Loucy (cell line): Measurements from ENCODE around the gene EFCAB7.

Source experiments
- EZH2phosphoT487 ChIP-seq: fragments of 200-600 bp; IDR thresholded peaks from 2 replicates; pipeline ENCODE4 v1.6.1; 2018; ENCODE audit warnings: antibody characterized with exemption, mild to moderate bottlenecking, moderate library complexity, borderline replicate concordance
- TF ChIP-seq, protein P1 (sequence below): fragments of 200-600 bp; sonication (generic); conservative IDR thresholded peaks from 2 replicates; pipeline ENCODE4 v1.5.1; 2014; ENCODE audit warnings: mild to moderate bottlenecking, antibody characterized with exemption, low read length

DNA sequence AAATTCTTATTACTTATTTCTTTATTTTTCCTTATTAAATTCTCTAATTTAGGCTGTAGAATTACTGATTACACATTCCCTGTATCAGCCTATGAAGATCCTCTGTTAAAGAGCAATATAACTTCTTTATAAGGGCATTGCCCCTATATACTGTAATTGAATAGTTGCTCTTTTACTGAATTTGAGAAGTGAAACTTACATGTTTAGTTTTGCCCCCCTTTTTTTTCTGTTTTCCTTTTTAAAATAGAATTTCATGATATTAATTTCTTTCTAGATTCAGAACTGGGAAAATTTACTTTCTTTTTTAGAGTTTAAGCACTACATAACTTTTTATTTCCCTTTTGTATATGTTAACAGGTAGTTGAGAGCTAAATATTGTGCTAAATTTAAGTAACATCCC is 40.4 kb downstream of the EFCAB7 start:
- TF ChIP-seq, protein P1, sequence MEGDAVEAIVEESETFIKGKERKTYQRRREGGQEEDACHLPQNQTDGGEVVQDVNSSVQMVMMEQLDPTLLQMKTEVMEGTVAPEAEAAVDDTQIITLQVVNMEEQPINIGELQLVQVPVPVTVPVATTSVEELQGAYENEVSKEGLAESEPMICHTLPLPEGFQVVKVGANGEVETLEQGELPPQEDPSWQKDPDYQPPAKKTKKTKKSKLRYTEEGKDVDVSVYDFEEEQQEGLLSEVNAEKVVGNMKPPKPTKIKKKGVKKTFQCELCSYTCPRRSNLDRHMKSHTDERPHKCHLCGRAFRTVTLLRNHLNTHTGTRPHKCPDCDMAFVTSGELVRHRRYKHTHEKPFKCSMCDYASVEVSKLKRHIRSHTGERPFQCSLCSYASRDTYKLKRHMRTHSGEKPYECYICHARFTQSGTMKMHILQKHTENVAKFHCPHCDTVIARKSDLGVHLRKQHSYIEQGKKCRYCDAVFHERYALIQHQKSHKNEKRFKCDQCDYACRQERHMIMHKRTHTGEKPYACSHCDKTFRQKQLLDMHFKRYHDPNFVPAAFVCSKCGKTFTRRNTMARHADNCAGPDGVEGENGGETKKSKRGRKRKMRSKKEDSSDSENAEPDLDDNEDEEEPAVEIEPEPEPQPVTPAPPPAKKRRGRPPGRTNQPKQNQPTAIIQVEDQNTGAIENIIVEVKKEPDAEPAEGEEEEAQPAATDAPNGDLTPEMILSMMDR: no peak
- TF ChIP-seq EZH2phosphoT487: no peak
